GM18909 (cell line): ENCODE data around the gene UBE2O.

ENCODE experiments used
- ATAC-seq: cut with Tn5 transposase; IDR thresholded peaks from one replicate; pipeline ENCODE4 v1.9.1; 2021; ENCODE audit warnings: mild to moderate bottlenecking; ENCODE audit not compliant: unreplicated experiment, poor library complexity

The UBE2O gene

GRCh38 chr17:76421044-76421407, 31.9 kb downstream of the UBE2O start:
- ATAC-seq, result no peak

- ATAC-seq, result no peak
Observed at GRCh38 chr17:76420356-76421043, 32.5 kb downstream of the UBE2O start.

GRCh38 chr17:76419576-76420260, 33.2 kb downstream of the UBE2O start:
- ATAC-seq, result no peak

- no peak for ATAC-seq
Observed at GRCh38 chr17:76417499-76418143, 35.3 kb downstream of the UBE2O start.

- ATAC-seq, result no peak
Observed at GRCh38 chr17:76416899-76417298, 36.1 kb downstream of the UBE2O start.

- no peak for ATAC-seq
Observed at GRCh38 chr17:76416457-76416856, 36.5 kb downstream of the UBE2O start.

GRCh38 chr17:76415786-76416185, 37.2 kb downstream of the UBE2O start:
- ATAC-seq, result no peak

- no peak for ATAC-seq
Observed at GRCh38 chr17:76414334-76415295, 38.3 kb downstream of the UBE2O start.

- ATAC-seq, result no peak
Observed at GRCh38 chr17:76411247-76411646, 41.7 kb downstream of the UBE2O start.

- no peak for ATAC-seq
Observed at GRCh38 chr17:76410328-76410965, 42.5 kb downstream of the UBE2O start.

GRCh38 chr17:76408037-76408849, 44.7 kb downstream of the UBE2O start:
- ATAC-seq, result no peak

- no peak for ATAC-seq
Observed at GRCh38 chr17:76407509-76407908, 45.4 kb downstream of the UBE2O start.

- no peak for ATAC-seq
Observed at GRCh38 chr17:76405967-76406647, 46.8 kb downstream of the UBE2O start.

GRCh38 chr17:76405607-76405966, 47.4 kb downstream of the UBE2O start:
- ATAC-seq, result no peak

GRCh38 chr17:76404976-76405563, 47.9 kb downstream of the UBE2O start:
- ATAC-seq, result no peak

- ATAC-seq, result no peak
Observed at GRCh38 chr17:76404256-76404655, 48.7 kb downstream of the UBE2O start.

GRCh38 chr17:76402711-76403110, 50.2 kb downstream of the UBE2O start:
- no peak for ATAC-seq
